SK-N-SH (cell line): ENCODE data around the gene ANKRD1. TPM values are rescaled to one million over a fixed set of nuclear protein-coding genes. Genes with fewer than 3 reads are reported as not detected.

Experiments
- CTCF ChIA-PET: fragments of 300-600, 350-600 bp; formaldehyde crosslinking; extraction: SDS; loops from one replicate; lab custom pipeline; 2021; lab: Yijun Ruan, JAX
- POLR2A ChIA-PET: fragments of 350-600 bp; sonication (Branson Sonifier 250); formaldehyde crosslinking; extraction: SDS; loops from one replicate; lab custom pipeline; 2020; ENCODE audit warnings: antibody characterized with exemption, inconsistent platforms; lab: Yijun Ruan, JAX
- DNase-seq: peaks from one replicate; pipeline ENCODE4 v3.0.0; 2012
- H2AFZ ChIP-seq: fragments of 200-600 bp; sonication (generic); 2 replicates; pipeline ENCODE4 v1.8.1; 2016; ENCODE audit warnings: antibody characterized with exemption, mild to moderate bottlenecking, low read depth
- H3F3A ChIP-seq: fragments of 200-600 bp; sonication (generic); replicated peaks from 2 replicates; pipeline ENCODE3; 2016; ENCODE audit warnings: antibody characterized with exemption, mild to moderate bottlenecking; ENCODE audit not compliant: insufficient read depth
- H3K27ac ChIP-seq, 2 experiments: fragments of 200-500 bp in 1 of 2; fragments of 200-600 bp in 1 of 2; sonication (Bioruptor generic) in 1 of 2; sonication (generic), shearing (Covaris generic) in 1 of 2; 2 replicates each; pipeline versions ENCODE4 v1.5.1 to v1.6.1; 2014 to 2016; ENCODE audit warnings: low read depth in 2 of 2, inconsistent platforms in 1 of 2, low read length in 1 of 2, mild to moderate bottlenecking in 1 of 2, mixed read lengths in 1 of 2
- H3K27me3 ChIP-seq: fragments of 200-600 bp; sonication (generic), shearing (Covaris generic); 2 replicates; pipeline ENCODE4 v1.6.1; 2016; ENCODE audit warnings: mixed run types; ENCODE audit not compliant: insufficient read depth
- H3K36me3 ChIP-seq, 2 experiments: fragments of 200-500 bp in 1 of 2; fragments of 200-600 bp in 1 of 2; sonication (Bioruptor generic) in 1 of 2; sonication (generic) in 1 of 2; replicated peaks in 1 of 2; 2 replicates each; pipeline versions ENCODE3 to v1.5.1; 2014 to 2016; ENCODE audit warnings: low read length in 1 of 2, mild to moderate bottlenecking in 1 of 2; ENCODE audit not compliant: insufficient read depth in 2 of 2, control insufficient read depth in 1 of 2
- H3K4me1 ChIP-seq, 2 experiments: fragments of 200-500 bp in 1 of 2; fragments of 200-600 bp in 1 of 2; sonication (Bioruptor generic) in 1 of 2; sonication (generic), shearing (Covaris generic) in 1 of 2; 2 replicates each; pipeline versions ENCODE4 v1.5.1 to v1.6.1; 2014 to 2016; ENCODE audit warnings: low read depth in 1 of 2, low read length in 1 of 2, mixed run types in 1 of 2; ENCODE audit not compliant: insufficient read depth in 2 of 2, control insufficient read depth in 1 of 2
- H3K4me2 ChIP-seq: fragments of 200-600 bp; sonication (generic), shearing (Covaris generic); 2 replicates; pipeline ENCODE4 v1.6.1; 2017; ENCODE audit warnings: mixed run types
- H3K4me3 ChIP-seq, 2 experiments: fragments of 200-500 bp in 1 of 2; fragments of 200-600 bp in 1 of 2; sonication (Bioruptor generic) in 1 of 2; sonication (generic), shearing (Covaris generic) in 1 of 2; 2 replicates each; pipeline versions ENCODE4 v1.5.1 to v1.8.1; 2014 to 2016; ENCODE audit warnings: low read depth in 2 of 2, inconsistent platforms in 1 of 2, low read length in 1 of 2, mild to moderate bottlenecking in 1 of 2, mixed read lengths in 1 of 2, moderate library complexity in 1 of 2
- H3K79me2 ChIP-seq: fragments of 200-600 bp; sonication (generic); 2 replicates; pipeline ENCODE4 v1.8.1; 2017; ENCODE audit warnings: mild to moderate bottlenecking; ENCODE audit not compliant: insufficient read depth
- H3K9ac ChIP-seq: fragments of 200-600 bp; sonication (generic); 2 replicates; pipeline ENCODE4 v1.6.1; 2017; ENCODE audit warnings: mixed run types
- H3K9me2 ChIP-seq: fragments of 200-600 bp; sonication (generic); 2 replicates; pipeline ENCODE4 v1.6.1; 2017; ENCODE audit warnings: mixed run types
- H3K9me3 ChIP-seq: fragments of 200-600 bp; sonication (generic); 2 replicates; pipeline ENCODE4 v1.6.1; 2017; ENCODE audit warnings: mixed run types, mild to moderate bottlenecking, moderate library complexity
- H4K20me1 ChIP-seq: fragments of 200-600 bp; sonication (generic); 2 replicates; pipeline ENCODE4 v1.6.1; 2017; ENCODE audit warnings: mild to moderate bottlenecking, mixed run types; ENCODE audit not compliant: insufficient read depth
- CTCF ChIP-seq: fragments of 200-600 bp; sonication (generic); IDR thresholded peaks from 2 replicates; pipeline ENCODE4 v1.6.1; 2017; ENCODE audit warnings: antibody characterized with exemption, mild to moderate bottlenecking, moderate library complexity
- ELF1 ChIP-seq: IDR thresholded peaks from 2 replicates; pipeline ENCODE4 v1.4.0; 2012
- EZH2phosphoT487 ChIP-seq: fragments of 200-600 bp; sonication (generic); IDR thresholded peaks from 2 replicates; pipeline ENCODE4 v1.6.1; 2017; ENCODE audit warnings: low read depth, mixed run types, mild to moderate bottlenecking, antibody characterized with exemption, moderate library complexity, borderline replicate concordance
- FOXJ3 ChIP-seq: sonication (generic); formaldehyde crosslinking; IDR thresholded peaks from 2 replicates; pipeline ENCODE4 v1.5.1; 2020; ENCODE audit warnings: mild to moderate bottlenecking, missing genetic modification reagents
- GABPA ChIP-seq: IDR thresholded peaks from 2 replicates; pipeline ENCODE4 v1.4.0; 2012; ENCODE audit warnings: low read depth, mild to moderate bottlenecking
- JUND ChIP-seq: IDR thresholded peaks from 2 replicates; pipeline ENCODE4 v1.4.0; 2012
- MEF2A ChIP-seq: IDR thresholded peaks from 2 replicates; pipeline ENCODE4 v1.4.0; 2012; ENCODE audit warnings: low read depth, borderline replicate concordance
- MXI1 ChIP-seq: IDR thresholded peaks from 2 replicates; pipeline ENCODE4 v1.6.1; 2012; ENCODE audit warnings: mild to moderate bottlenecking, low read depth, low read length, improper control_type of control experiment
- NFIC ChIP-seq: IDR thresholded peaks from 2 replicates; pipeline ENCODE4 v1.4.0; 2012; ENCODE audit warnings: borderline replicate concordance
- PBX3 ChIP-seq: IDR thresholded peaks from 2 replicates; pipeline ENCODE4; 2012
- RAD21 ChIP-seq: IDR thresholded peaks from 2 replicates; pipeline ENCODE4 v1.6.1; 2012; ENCODE audit warnings: mild to moderate bottlenecking, low read length
- RCOR1 ChIP-seq: fragments of 150-350 bp; IDR thresholded peaks from 2 replicates; pipeline ENCODE4 v1.6.1; 2017; ENCODE audit warnings: antibody characterized with exemption, low read length
- RFX5 ChIP-seq: IDR thresholded peaks from 2 replicates; pipeline ENCODE4 v1.6.1; 2012; ENCODE audit warnings: mild to moderate bottlenecking, improper control_type of control experiment, low read length
- SMC3 ChIP-seq: IDR thresholded peaks from 2 replicates; pipeline ENCODE4 v1.6.1; 2012; ENCODE audit warnings: low read depth, low read length, improper control_type of control experiment
- TCF12 ChIP-seq: IDR thresholded peaks from 2 replicates; pipeline ENCODE4 v1.4.0; 2012
- TEAD4 ChIP-seq: IDR thresholded peaks from 2 replicates; pipeline ENCODE4 v1.4.0; 2012; ENCODE audit warnings: mild to moderate bottlenecking, borderline replicate concordance; ENCODE audit not compliant: insufficient read depth
- WGBS: methylation state at CpG from one replicate; pipeline ENCODE4 v1.1.6; 2017; ENCODE audit warnings: low lambda C conversion rate; 5-methylcytosine and 5-hydroxymethylcytosine counted together
- polyA plus RNA-seq, 3 experiments: library from polyadenylated mRNA; depleted of rRNA; stranded (reverse); fragments of >200 nt; gene quantifications; 2 replicates each; pipeline ENCODE4 v1.2.3, GENCODE V29; 2012
- TF ChIP-seq, protein P1 (sequence below): IDR thresholded peaks from 2 replicates; pipeline ENCODE4 v1.4.0; 2012; ENCODE audit warnings: low read depth, borderline replicate concordance

ANKRD1 gene
- polyA plus RNA-seq, 1 of the 3 experiments (the other 2 are of a cell fraction) = 41.7 TPM

DNA sequence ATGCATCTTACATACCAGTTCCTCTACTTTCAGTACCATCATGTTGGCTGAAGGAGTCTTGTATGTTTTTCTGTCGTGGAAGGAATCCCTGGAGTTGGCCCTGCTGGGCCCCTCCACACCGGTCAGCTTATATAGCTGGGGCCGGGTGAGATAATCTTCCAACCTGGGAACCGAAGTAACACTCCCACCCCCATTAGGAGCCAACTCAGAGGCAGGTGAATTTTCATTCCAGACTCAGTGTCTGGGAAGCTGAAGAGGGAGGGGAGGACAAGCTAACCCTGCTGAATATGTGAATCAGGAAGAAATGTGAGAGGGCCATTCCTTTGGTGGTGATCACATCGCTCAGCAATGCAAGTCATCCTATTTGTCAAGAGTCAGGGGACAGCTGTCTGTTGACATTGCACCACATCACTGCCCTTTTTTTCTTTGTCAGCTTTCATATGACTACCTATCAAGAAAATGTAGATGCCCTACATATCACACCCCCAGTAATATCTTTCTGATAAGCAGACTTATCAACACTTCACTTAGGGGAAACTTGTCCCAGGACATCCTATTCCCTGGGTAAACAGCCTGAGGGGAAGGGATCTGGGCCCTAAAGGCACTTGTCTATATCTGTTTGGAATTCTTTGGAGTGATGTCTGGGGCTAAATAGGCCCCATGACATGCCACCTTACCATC lies at the start of gene ANKRD1 (continued):
- TF ChIP-seq EZH2phosphoT487 = no peak
- TF ChIP-seq RAD21 = no peak
- peak; percentile 42; the same call in 1 of the 2 replicates for TF ChIP-seq ELF1
- peak; percentile 97 for TF ChIP-seq PBX3
- TF ChIP-seq TCF12 = peak; percentile 92
- no peak for TF ChIP-seq FOXJ3 (CRISPR knock-in tag)
- TF ChIP-seq GABPA = no peak
- TF ChIP-seq MXI1 = no peak
- peak; percentile 97 for TF ChIP-seq JUND
- TF ChIP-seq TEAD4 = peak; percentile 97
- no peak for TF ChIP-seq RCOR1
- TF ChIP-seq, protein P1, sequence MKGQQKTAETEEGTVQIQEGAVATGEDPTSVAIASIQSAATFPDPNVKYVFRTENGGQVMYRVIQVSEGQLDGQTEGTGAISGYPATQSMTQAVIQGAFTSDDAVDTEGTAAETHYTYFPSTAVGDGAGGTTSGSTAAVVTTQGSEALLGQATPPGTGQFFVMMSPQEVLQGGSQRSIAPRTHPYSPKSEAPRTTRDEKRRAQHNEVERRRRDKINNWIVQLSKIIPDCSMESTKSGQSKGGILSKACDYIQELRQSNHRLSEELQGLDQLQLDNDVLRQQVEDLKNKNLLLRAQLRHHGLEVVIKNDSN = 0 out of 2 replicates have a peak, but pooled peaks have one; percentile 8

GRCh38 chr10:90969947-90970673 lies 49.2 kb upstream of the ANKRD1 start:
- no peaks in the 10 kb centered on the region for H3K9me2 ChIP-seq
- H2AFZ ChIP-seq = peak overlapping the region; percentile 44; the same call in 1 of the 2 replicates
- TF ChIP-seq RAD21 (peak; percentile 46), RFX5 (no peak), CTCF (peak; percentile 41), SMC3 (peak; percentile 55), MEF2A (no peak), NFIC (no peak)
- no peak overlapping the region for H3K4me3 ChIP-seq
- no peaks in the 10 kb centered on the region for H4K20me1 ChIP-seq
- no peak for DNase-seq
- no peak overlapping the region for H3K9ac ChIP-seq
- no peaks in the 10 kb centered on the region for H3K9me3 ChIP-seq
- ChIA-PET POLR2A (no interaction called here), CTCF (interaction anchor here (0.6 to 1.6 kb wide), 5 partner anchors 11 to 59 kb away, joined by 3 to 7 read pairs (median 4); no protein-coding TSS in a partner anchor)
- no peaks in the 10 kb centered on the region for H3K27me3 ChIP-seq
- no peaks in the 10 kb centered on the region for H3K36me3 ChIP-seq
- 73% methylated on average over 6 of the region's 6 CpGs for WGBS
- peak overlapping the region; percentile 19; the same call in 1 of the 2 replicates for H3K4me2 ChIP-seq
- peak overlapping the region; percentile 77 to 86; a peak in 3 of 4 replicates for H3K27ac ChIP-seq
- no peaks in the 10 kb centered on the region for H3K79me2 ChIP-seq
- peaks cover 21 to 22% of the 10 kb centered on the region in 2 experiments; a peak in 3 of 4 replicates for H3K4me1 ChIP-seq
- peaks cover 14% of the 10 kb centered on the region for H3F3A ChIP-seq
